HG03442 (cell line): ENCODE data around the gene PRLH.
"Not testable (repeated sequence)": the region's sequence is repeated elsewhere in the genome, so short reads cannot be mapped to it uniquely, and the experiment has no call there.

ENCODE experiments used
- ATAC-seq: cut with Tn5 transposase; IDR thresholded peaks from one replicate; pipeline ENCODE4 v1.9.1; 2021; ENCODE audit warnings: mild to moderate bottlenecking, moderate library complexity; ENCODE audit not compliant: unreplicated experiment

PRLH gene

GRCh38 chr2:237597196-237598145 lies 31.1 kb downstream of the PRLH start:
- no peak for ATAC-seq

DNA sequence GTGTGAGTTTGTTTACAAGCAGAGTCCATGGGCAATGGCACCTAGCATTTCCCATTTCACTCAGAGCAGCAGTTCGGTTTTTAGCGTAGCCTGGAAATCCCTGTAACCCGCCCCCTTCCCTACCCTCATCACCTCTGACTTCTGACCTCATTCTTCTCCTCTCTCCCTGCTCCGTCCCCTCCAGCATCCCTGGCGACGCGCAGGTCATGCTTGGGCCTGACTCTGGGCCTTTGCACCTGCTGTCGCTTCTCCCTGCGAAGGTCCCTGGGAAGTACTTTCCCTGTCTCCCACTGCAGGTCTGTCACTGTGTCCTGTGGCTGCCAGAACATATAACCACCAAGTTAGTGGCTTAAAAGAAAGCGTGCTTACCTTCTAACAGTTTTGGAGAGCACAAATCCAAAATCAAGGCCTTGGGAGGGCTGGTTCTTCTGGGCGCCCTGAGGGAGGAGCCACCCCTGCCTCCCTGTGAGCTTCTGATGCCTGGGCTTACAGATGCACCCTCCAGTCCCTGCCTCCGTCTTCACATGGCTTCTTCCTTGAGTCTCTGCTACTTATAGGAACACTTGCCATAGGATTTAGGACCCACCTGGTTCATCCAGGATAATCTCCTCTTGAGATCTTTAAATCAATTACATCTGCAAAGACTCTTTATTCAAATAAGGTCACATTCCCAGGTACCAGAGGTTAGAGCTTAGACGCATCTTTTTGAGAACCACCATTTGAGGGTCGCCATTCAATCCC lies 32.3 kb downstream of the PRLH start:
- ATAC-seq = no peak

GRCh38 chr2:237599465-237600110 lies 33.2 kb downstream of the PRLH start:
- no peak for ATAC-seq

- ATAC-seq = no peak
Measured at GRCh38 chr2:237600205-237600846, 34.0 kb downstream of the PRLH start.

DNA sequence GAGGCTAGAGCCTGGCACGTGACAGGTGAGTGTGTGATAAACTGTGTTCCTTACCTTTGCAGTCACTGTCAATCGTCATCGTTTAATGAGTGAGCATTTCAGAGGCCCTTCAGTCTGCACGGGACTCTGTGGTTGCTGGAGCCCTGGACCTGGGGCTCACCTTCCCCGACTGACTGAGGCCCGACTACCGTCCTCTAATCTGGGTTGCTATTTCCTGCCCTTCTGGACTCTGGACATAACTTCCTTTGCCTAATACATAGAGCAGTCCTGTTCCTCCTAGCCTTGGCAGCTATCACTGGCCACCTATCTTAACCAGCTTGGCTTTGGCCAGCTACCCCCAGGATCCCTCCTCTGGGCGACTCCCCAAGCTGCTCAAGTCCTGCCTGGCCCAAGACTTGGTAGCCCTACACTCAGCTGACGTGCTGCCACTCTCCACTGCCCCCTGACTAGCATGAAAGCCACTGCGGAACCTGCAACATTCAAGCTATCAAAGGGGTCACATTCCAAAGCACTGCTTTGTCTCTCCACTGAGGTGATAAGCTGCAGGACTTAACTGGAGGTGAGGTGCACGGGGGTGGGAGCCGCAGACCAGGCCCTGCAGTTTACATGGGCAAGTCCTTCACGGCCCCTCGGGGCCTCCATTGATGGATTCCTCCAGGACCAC lies 35.2 kb downstream of the PRLH start:
- ATAC-seq = no peak

- ATAC-seq = no peak
Measured at GRCh38 chr2:237602409-237602808, 36.0 kb downstream of the PRLH start.

- ATAC-seq = no peak
Measured at GRCh38 chr2:237603049-237603717, 36.8 kb downstream of the PRLH start.

DNA sequence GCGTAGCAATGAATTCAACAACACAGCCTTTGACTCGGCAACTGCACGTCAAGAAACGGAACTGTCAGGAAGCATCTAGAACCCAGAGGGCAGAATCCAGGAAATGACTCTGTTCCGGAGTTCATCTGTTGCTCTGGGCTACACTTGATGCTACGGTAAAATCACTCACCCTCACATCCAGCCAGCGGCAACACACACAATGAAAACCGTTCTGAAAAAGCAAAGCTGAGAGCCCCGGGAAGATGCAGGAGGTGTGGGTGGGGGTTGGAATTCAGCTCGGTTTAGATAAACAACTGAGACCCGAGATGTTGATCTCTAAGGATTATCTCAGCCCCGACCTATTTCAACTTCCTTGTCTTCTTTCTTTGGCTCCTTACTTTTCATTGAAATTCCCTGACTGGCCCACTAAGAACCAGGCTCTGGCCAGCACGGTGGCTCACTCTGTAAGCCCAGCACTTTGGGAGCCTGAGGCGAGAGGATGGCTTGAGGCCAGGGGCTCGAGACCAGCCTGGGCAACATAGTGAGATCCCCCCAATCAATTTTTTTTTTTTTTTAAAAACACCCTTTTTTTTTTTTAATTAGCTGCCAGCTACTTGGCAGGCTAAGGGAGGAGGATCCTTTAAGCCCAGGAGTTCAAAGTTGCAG lies 37.5 kb downstream of the PRLH start:
- no peak for ATAC-seq

DNA sequence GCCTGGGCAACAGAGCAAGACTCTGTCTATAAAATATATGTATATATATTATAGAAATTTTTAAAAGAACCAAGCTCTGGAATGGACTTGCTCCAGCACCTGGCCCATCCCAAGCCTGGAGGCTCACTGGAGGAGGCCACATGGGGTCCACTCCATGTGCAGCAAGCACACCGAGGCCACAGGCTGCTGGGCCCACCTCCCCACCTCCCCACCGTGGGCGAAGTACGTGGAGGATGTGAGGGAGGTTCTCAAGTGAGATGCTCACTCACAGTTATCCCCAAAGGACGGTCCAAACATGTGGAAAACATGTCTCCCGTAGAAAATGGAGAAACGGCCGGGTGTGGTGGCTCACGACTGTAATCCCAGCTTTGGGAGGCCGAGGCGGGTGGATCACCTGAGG lies 38.0 kb downstream of the PRLH start:
- no peak for ATAC-seq

GRCh38 chr2:237604960-237605359 lies 38.6 kb downstream of the PRLH start:
- ATAC-seq = no peak

GRCh38 chr2:237606522-237606921 lies 40.1 kb downstream of the PRLH start:
- not testable (repeated sequence) for ATAC-seq

GRCh38 chr2:237612527-237613357 lies 46.4 kb downstream of the PRLH start:
- ATAC-seq = no peak

DNA sequence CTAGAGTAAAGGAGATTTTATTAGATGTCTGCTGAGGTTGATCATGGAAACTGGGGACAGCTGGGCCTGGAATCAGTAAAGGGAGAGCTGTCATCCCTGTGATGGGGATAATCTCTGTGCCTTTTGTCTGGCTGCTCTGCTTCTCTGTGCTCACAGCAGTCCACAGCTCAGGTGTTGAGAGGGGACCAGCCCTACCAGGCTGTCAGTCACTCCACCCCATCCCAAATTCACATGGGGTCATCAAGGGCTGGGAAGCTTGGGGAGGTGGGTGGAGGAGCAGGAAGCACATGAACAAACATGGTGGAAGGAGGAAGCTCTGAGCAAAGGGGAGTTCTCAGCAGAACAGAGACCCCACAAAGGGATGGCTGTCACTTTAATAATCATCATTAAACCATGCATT lies 47.3 kb downstream of the PRLH start:
- no peak for ATAC-seq

GRCh38 chr2:237614151-237614720 lies 47.9 kb downstream of the PRLH start:
- ATAC-seq = no peak

DNA sequence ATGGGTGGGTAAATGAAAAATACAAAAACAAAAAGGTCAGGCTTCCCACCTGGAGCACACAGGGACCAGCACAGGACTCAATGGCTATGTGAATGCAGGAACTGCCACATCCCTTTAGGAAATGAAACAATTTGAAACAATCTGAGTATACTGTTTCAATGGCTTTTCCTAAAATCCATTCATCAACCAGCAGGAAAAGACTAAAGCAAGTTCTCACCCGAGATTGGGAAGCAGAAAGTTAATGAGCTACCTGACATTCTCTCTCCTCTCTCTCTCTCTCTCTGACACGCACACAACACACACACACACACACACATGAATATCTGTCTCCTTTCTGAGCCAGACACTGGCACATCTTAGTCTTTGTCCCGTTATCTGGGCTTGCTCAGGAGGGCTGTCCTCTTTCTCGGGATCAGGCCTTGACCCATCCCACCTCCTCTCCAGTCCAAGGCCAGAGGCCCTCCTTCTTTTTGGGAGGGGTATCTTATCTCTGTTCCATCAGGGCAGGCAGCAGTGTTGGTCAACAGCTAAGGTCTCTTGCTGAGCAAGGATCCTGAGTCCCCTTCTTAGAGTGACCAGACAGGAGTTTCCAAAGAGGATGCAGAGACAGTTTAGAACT lies 49.4 kb downstream of the PRLH start:
- no peak for ATAC-seq

GRCh38 chr2:237616373-237616733 lies 50.0 kb downstream of the PRLH start:
- ATAC-seq = no peak
